HG02678 (cell line): ENCODE data around the gene PLCXD3.

Source experiments
- ATAC-seq: cut with Tn5 transposase; IDR thresholded peaks from one replicate; pipeline ENCODE4 v1.9.1; 2021; ENCODE audit warnings: mild to moderate bottlenecking, moderate library complexity; ENCODE audit not compliant: unreplicated experiment

Gene PLCXD3

GRCh38 chr5:41510176-41510831 is at the start of gene PLCXD3:
Gene PLCXD3 (minus strand): TSS chr5:41510601. CDS start chr5:41510526, 75 bp downstream.
- ATAC-seq: no peak

- ATAC-seq: no peak
Measured at GRCh38 chr5:41559184-41559583, 48.8 kb upstream of the PLCXD3 start.

- no peak for ATAC-seq
Measured at GRCh38 chr5:41558295-41558694, 47.9 kb upstream of the PLCXD3 start.

- ATAC-seq: no peak
Measured at GRCh38 chr5:41547991-41548390, 37.6 kb upstream of the PLCXD3 start.

- no peak for ATAC-seq
Measured at GRCh38 chr5:41542183-41542582, 31.8 kb upstream of the PLCXD3 start.

GRCh38 chr5:41539454-41539853 is 29.1 kb upstream of the PLCXD3 start:
- no peak for ATAC-seq

GRCh38 chr5:41537581-41537980 is 27.2 kb upstream of the PLCXD3 start:
- no peak for ATAC-seq

GRCh38 chr5:41532485-41532884 is 22.1 kb upstream of the PLCXD3 start:
- ATAC-seq: no peak

- ATAC-seq: no peak
Measured at GRCh38 chr5:41527201-41527779, 16.9 kb upstream of the PLCXD3 start.

GRCh38 chr5:41526699-41527098 is 16.3 kb upstream of the PLCXD3 start:
- ATAC-seq: no peak

- ATAC-seq: no peak
Measured at GRCh38 chr5:41524174-41524573, 13.8 kb upstream of the PLCXD3 start.

- ATAC-seq: no peak
Measured at GRCh38 chr5:41522193-41522786, 11.9 kb upstream of the PLCXD3 start.

- ATAC-seq: no peak
Measured at GRCh38 chr5:41519801-41520200, 9.4 kb upstream of the PLCXD3 start.

- ATAC-seq: no peak
Measured at GRCh38 chr5:41517909-41518308, 7.5 kb upstream of the PLCXD3 start.

GRCh38 chr5:41511241-41511640 is 840 bp upstream of the PLCXD3 start:
- ATAC-seq: no peak

- no peak for ATAC-seq
Measured at GRCh38 chr5:41509399-41510175, 814 bp downstream of the PLCXD3 start.

GRCh38 chr5:41508696-41509398 is 1.6 kb downstream of the PLCXD3 start:
- no peak for ATAC-seq

- ATAC-seq: no peak
Measured at GRCh38 chr5:41508186-41508585, 2.2 kb downstream of the PLCXD3 start.

GRCh38 chr5:41507501-41507900 is 2.9 kb downstream of the PLCXD3 start:
- no peak for ATAC-seq

GRCh38 chr5:41503860-41504259 is 6.5 kb downstream of the PLCXD3 start:
- no peak for ATAC-seq

- ATAC-seq: no peak
Measured at GRCh38 chr5:41503310-41503709, 7.1 kb downstream of the PLCXD3 start.
